ENCODE measurements around the gene YJU2.

- no peak for TF ChIP-seq EP300 (conservative IDR thresholded peaks at IDR 0.05; ENCODE audit: poor library complexity, severe bottlenecking)
- peak; percentile 41 for TF ChIP-seq CTCF (IDR thresholded peaks at IDR 0.05; ENCODE audit: poor library complexity, severe bottlenecking)
- TF ChIP-seq MXI1 (conservative IDR thresholded peaks at IDR 0.05; ENCODE audit: poor library complexity, severe bottlenecking) = no peak
Observed at GRCh38 chr19:4233282-4233853, 13.5 kb upstream of the YJU2 start.
